Small intestine (tissue), 4 donors: ENCODE measurements around the gene ADSL. TPM values are rescaled to one million over a fixed set of nuclear protein-coding genes. Genes with fewer than 3 reads are reported as not detected.

Experiments
- polyA plus RNA-seq, 4 donors: library from polyadenylated mRNA; stranded (reverse) in 3 of 4; unstranded in 1 of 4; fragments of 200-250 nt in 3 of 4; fragments of 120-200 nt in 1 of 4; gene quantifications; one replicate each; pipeline versions ENCODE4 v1.2.1 to v1.2.3, GENCODE V29; 2013
- donor health status: healthy with polysubstance abuse.
- donor health status: Bipolar disorder and iron deficiency.
- donor health status: healthy.

ADSL gene
- polyA plus RNA-seq, 4 donors, result 23.9 to 78.2 (median 45.2) TPM

Other genes with a start within 250 kb of the ADSL start
- 1 to 10 TPM; 2.2 to 9.6 (median 5.9) TPM for gene TNRC6B, start 168.6 kb upstream of the ADSL start, polyA plus RNA-seq
- gene SGSM3, start 24.1 kb downstream of the ADSL start, polyA plus RNA-seq, result 10 to 100 TPM; 64.1 to 90.8 (median 81.1) TPM